Gastrocnemius medialis (tissue), 4 donors: ENCODE results near the gene NRCAM. TPM values are rescaled to one million over a fixed set of nuclear protein-coding genes. Genes with fewer than 3 reads are reported as not detected.

Source experiments
- ATAC-seq, 2 donors: fragments of 150-250 bp; one replicate each; pipeline ENCODE4 v1.9.1; 2016
- DNase-seq, 2 donors: peaks; one replicate each; pipeline ENCODE4 v3.0.0-alpha.2; 2019
- H3K27ac ChIP-seq, 4 donors: fragments of 200-600 bp; sonication (generic); 1 replicate in 1 of 4; 2 replicates in 3 of 4; pipeline ENCODE4 v1.5.1; 2016 to 2018; ENCODE audit warnings: mild to moderate bottlenecking in 2 of 4, moderate library complexity in 1 of 4
- H3K27me3 ChIP-seq, 3 donors: fragments of 200-600 bp; sonication (generic) in 2 of 3; 1 replicate in 1 of 3; 2 replicates in 2 of 3; pipeline versions ENCODE4 v1.5.1 to v1.6.0; 2016 to 2019; ENCODE audit warnings: mild to moderate bottlenecking in 1 of 3, moderate library complexity in 1 of 3
- H3K36me3 ChIP-seq, 2 donors: fragments of 200-600 bp; sonication (generic) in 1 of 2; one replicate each; pipeline ENCODE4 v1.5.1; 2017 to 2018
- H3K4me1 ChIP-seq, 2 donors: fragments of 200-600 bp; sonication (generic) in 1 of 2; one replicate each; pipeline ENCODE4 v1.5.1; 2016 to 2017; ENCODE audit warnings: mild to moderate bottlenecking in 2 of 2
- H3K4me3 ChIP-seq, 4 donors: fragments of 200-600 bp; sonication (generic) in 3 of 4; 1 replicate in 1 of 4; 2 replicates in 3 of 4; pipeline ENCODE4 v1.5.1; 2016 to 2019; ENCODE audit warnings: mild to moderate bottlenecking in 2 of 4
- H3K9me3 ChIP-seq, 3 donors: fragments of 200-600 bp; sonication (generic) in 2 of 3; 1 replicate in 1 of 3; 2 replicates in 2 of 3; pipeline ENCODE4 v1.5.1; 2016 to 2019
- POLR2A ChIP-seq, 2 donors: fragments of 450-650 bp; IDR thresholded peaks; one replicate each; pipeline ENCODE4 v1.6.1; 2017; ENCODE audit warnings: antibody characterized with exemption in 2 of 2, mild to moderate bottlenecking in 2 of 2, moderate library complexity in 2 of 2
- in situ Hi-C, 4 donors: fragments of 200-750 bp; cut with MboI; loops; one replicate each; pipeline versions ENCODE4 v1.15.0 to v1.8.0; 2017; ENCODE audit warnings: low sequenced_read_pairs in 4 of 4
- intact Hi-C: fragments of 100-400 bp; cut with DNase I; formaldehyde crosslinking; loops from one replicate; pipeline ENCODE4 v1.15.1; 2023; ENCODE audit warnings: low total_unique reads
- total RNA-seq, 4 donors: library from RNA; depleted of rRNA; stranded (reverse); fragments of >200 nt; gene quantifications; one replicate each; pipeline versions ENCODE4 v1.1.0 to v1.2.3, GENCODE V29; 2016
- TF ChIP-seq, protein P1 (sequence below), 5 experiments: fragments of 450-650 bp in 3 of 5; fragments of 200-600 bp in 2 of 5; sonication (generic) in 2 of 5; IDR thresholded peaks in 4 of 5; conservative IDR thresholded peaks in 1 of 5; 1 replicate in 4 of 5; 2 replicates in 1 of 5; pipeline ENCODE4 v1.5.1; 2016 to 2019; ENCODE audit warnings: antibody characterized with exemption in 5 of 5, mild to moderate bottlenecking in 3 of 5, moderate library complexity in 3 of 5

NRCAM gene
- total RNA-seq, 4 donors from 2014 or later: 0.18 to 0.31 (median 0.23) TPM; not detected in 1

DNA sequence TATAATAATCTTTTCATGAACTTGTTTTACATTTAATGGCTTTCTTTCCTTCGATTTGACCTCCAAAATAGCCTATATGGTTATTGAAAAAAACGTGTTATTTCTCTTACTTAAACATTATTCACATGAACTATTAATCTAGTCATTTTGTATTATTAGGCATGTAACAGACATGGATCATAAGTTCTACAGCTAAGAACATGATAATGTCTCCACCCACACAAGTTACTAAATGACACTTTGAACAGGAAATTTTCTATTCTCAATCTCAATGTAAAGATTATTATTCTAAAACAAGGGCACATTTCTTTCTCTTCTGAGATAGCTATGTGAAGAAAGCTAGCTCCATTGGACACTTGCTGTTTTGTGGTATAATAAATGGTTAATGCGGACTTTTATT is 336.0 kb downstream of the NRCAM start:
- ATAC-seq (no peak), DNase-seq (no peak)
- intact Hi-C loops: no loop called here
- Histone ChIP-seq H3K27ac (no peak overlapping the region), H3K4me3 (no peak overlapping the region), H3K4me1 (no peaks in the 10 kb centered on the region), H3K36me3 (no peaks in the 10 kb centered on the region), H3K27me3 (no peaks in the 10 kb centered on the region), H3K9me3 (no peaks in the 10 kb centered on the region)
- in situ Hi-C loops: no loop called here
- TF ChIP-seq, protein P1, sequence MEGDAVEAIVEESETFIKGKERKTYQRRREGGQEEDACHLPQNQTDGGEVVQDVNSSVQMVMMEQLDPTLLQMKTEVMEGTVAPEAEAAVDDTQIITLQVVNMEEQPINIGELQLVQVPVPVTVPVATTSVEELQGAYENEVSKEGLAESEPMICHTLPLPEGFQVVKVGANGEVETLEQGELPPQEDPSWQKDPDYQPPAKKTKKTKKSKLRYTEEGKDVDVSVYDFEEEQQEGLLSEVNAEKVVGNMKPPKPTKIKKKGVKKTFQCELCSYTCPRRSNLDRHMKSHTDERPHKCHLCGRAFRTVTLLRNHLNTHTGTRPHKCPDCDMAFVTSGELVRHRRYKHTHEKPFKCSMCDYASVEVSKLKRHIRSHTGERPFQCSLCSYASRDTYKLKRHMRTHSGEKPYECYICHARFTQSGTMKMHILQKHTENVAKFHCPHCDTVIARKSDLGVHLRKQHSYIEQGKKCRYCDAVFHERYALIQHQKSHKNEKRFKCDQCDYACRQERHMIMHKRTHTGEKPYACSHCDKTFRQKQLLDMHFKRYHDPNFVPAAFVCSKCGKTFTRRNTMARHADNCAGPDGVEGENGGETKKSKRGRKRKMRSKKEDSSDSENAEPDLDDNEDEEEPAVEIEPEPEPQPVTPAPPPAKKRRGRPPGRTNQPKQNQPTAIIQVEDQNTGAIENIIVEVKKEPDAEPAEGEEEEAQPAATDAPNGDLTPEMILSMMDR (IDR thresholded peaks at IDR 0.05 in 4 of 5, conservative IDR thresholded peaks at IDR 0.05 in 1 of 5): no peak
- TF ChIP-seq POLR2A (IDR thresholded peaks at IDR 0.05): no peak

DNA sequence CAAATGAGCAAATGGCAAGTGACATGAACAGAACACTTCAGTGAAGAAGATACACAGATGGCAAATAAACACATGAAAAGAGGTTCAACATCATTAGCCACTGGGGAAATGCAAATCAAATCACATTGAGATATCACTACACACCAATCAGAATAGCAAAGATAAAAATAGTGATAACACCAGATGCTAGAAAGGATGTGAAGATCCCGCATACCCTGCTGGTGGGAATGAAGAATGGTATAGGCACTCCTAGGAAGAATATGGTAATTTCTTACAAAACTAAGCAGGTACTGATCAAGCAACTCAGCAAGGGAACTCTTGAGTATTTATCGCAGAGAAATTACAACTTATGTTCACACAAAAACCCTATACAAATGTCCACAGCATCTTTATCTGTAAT is 337.3 kb downstream of the NRCAM start:
- TF ChIP-seq, protein P1 (IDR thresholded peaks at IDR 0.05 in 4 of 5, conservative IDR thresholded peaks at IDR 0.05 in 1 of 5): no peak
- TF ChIP-seq POLR2A (IDR thresholded peaks at IDR 0.05): no peak
- ATAC-seq (no peak), DNase-seq (no peak)
- Histone ChIP-seq H3K27me3 (no peaks in the 10 kb centered on the region), H3K27ac (no peak overlapping the region), H3K36me3 (no peaks in the 10 kb centered on the region), H3K9me3 (no peaks in the 10 kb centered on the region), H3K4me1 (no peaks in the 10 kb centered on the region), H3K4me3 (no peak overlapping the region)
- intact Hi-C loops: no loop called here
- in situ Hi-C loops: no loop called here

DNA sequence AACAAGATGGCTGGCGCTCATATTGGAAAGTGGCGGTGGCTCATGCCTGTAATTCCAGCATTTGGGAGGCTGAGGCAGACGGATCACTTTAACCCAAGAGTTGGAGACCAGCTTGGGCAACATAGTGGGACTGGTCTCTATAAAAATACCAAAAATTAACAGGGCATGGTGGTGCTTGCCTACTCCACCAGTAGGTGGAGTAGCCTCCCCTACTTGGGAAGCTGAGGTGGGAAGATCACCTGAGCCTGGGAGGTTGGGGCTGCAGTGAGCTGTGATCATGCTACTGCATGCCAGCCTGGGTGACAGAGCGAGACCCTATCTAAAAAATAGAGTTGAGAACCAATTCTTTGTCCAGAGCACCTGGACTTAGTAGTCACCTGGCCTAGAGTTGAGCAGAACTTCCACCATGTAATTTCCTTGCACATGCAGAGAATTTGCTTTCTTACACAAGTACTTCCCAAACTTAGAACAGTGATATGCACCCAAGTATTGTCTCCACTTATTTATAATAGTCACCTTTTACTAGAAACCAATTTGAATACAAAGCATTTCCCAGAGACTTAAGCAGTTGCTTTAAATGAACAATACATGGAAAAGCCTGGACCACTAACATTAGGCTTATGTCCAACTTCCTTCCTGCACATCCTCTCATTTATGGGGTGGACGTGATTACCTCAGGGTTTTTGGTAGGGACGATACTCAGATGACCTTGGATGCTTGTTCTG is 342.0 kb downstream of the NRCAM start:
- peak in 1 of 2 donors; percentile 76 for ATAC-seq
- Histone ChIP-seq H3K27ac (peak overlapping the region; percentile 26 to 65 (median 45)), H3K4me3 (no peak overlapping the region), H3K9me3 (no peaks in the 10 kb centered on the region), H3K27me3 (no peaks in the 10 kb centered on the region), H3K36me3 (no peaks in the 10 kb centered on the region), H3K4me1 (no peaks in the 10 kb centered on the region)
- in situ Hi-C loops (no loop called here), intact Hi-C loops (no loop called here)
- TF ChIP-seq, protein P1 (IDR thresholded peaks at IDR 0.05 in 4 of 5, conservative IDR thresholded peaks at IDR 0.05 in 1 of 5): no peak
- no peak for TF ChIP-seq POLR2A (IDR thresholded peaks at IDR 0.05)
- no peak for DNase-seq

DNA sequence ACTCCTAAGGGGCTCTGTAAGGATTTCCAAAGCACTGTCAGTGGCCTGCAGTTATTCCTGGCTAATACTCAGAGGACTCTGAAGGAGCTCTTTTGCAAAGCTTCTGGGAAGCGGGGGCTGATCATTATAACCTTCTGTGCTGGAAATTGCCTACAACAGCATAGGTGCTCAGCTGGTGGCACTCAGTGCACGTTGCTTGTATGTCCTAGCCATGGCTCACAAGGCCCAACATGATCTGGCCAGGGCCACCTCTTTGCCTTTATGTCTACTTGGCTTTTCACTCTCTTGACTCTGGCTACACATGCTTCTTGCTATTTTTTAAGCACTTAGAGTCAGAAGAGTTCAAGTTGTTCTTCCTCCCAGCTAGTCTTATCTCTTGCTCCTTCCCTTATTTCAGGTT is 343.6 kb downstream of the NRCAM start:
- no peak overlapping the region for H3K4me3 ChIP-seq
- no peak for ATAC-seq

More for the DNA sequence above, 343.6 kb downstream of the NRCAM start:
- no peaks in the 10 kb centered on the region for H3K27me3 ChIP-seq
- in situ Hi-C loops: no loop called here
- H3K27ac ChIP-seq: peak overlapping the region in 2 of 4 donors; percentile 57 to 58
- no peak for DNase-seq
- no peaks in the 10 kb centered on the region for H3K9me3 ChIP-seq
- no peaks in the 10 kb centered on the region for H3K4me1 ChIP-seq
- no peak for TF ChIP-seq POLR2A (IDR thresholded peaks at IDR 0.05)
- TF ChIP-seq, protein P1 (IDR thresholded peaks at IDR 0.05 in 4 of 5, conservative IDR thresholded peaks at IDR 0.05 in 1 of 5): no peak
- H3K36me3 ChIP-seq: no peaks in the 10 kb centered on the region
- intact Hi-C loops: no loop called here
